ENCODE measurements around the gene NDUFA1.

NDUFA1 gene

GRCh38 chrX:119853444-119853843 lies 18.2 kb upstream of the NDUFA1 start:
- TF ChIP-seq TCF12 (IDR thresholded peaks at IDR 0.05; ENCODE audit: low read depth), result no peak
- TF ChIP-seq TAF1 (IDR thresholded peaks at IDR 0.05; ENCODE audit: low read depth), result no peak
- TF ChIP-seq FOXM1 (IDR thresholded peaks at IDR 0.05; ENCODE audit: borderline replicate concordance, low read depth), result no peak
- TF ChIP-seq REST (IDR thresholded peaks at IDR 0.05; ENCODE audit: low read depth), result no peak
- TF ChIP-seq MAX (IDR thresholded peaks at IDR 0.05), result no peak
- TF ChIP-seq RAD21 (IDR thresholded peaks at IDR 0.05; ENCODE audit: low read depth), result no peak
- no peak for TF ChIP-seq NFIC (IDR thresholded peaks at IDR 0.05)
- no peak for TF ChIP-seq ZBTB7A (IDR thresholded peaks at IDR 0.05; ENCODE audit: low read depth)
- TF ChIP-seq YY1 (IDR thresholded peaks at IDR 0.05; ENCODE audit: low read depth), result no peak
- TF ChIP-seq CREB1 (IDR thresholded peaks at IDR 0.05; ENCODE audit: low read depth), result no peak
- no peak for TF ChIP-seq EGR1 (IDR thresholded peaks at IDR 0.05)
- TF ChIP-seq TEAD4 (IDR thresholded peaks at IDR 0.05), result no peak
- no peak for TF ChIP-seq EP300 (IDR thresholded peaks at IDR 0.05; ENCODE audit: borderline replicate concordance)
- TF ChIP-seq, protein P1, sequence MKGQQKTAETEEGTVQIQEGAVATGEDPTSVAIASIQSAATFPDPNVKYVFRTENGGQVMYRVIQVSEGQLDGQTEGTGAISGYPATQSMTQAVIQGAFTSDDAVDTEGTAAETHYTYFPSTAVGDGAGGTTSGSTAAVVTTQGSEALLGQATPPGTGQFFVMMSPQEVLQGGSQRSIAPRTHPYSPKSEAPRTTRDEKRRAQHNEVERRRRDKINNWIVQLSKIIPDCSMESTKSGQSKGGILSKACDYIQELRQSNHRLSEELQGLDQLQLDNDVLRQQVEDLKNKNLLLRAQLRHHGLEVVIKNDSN (IDR thresholded peaks at IDR 0.05), result no peak
- TF ChIP-seq CEBPB (IDR thresholded peaks at IDR 0.05), result no peak

DNA sequence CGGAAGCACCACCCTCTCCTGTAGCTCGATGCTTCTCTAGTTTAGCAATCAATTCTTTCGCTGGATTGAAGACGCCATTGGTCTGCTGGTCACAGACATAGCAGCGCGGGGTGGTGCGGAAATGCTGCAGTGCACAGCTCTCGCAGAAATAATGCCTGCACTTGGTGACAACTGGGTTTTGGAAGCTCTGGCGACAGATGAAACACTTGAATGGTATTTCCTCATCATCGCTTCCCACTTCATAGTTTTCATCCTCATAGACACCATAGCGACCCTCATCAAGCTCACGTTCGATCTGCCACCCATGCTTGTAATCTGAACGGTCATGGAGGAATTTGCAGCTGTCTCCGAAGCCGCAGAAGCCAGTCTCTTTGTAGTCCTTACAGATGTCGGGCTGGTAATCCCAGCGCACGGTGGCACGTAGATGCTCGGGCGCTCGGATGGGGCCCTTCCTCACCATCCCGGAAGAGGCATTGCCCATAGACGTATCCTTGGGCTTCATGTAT lies 953 bp upstream of the NDUFA1 start:
- no peak for TF ChIP-seq REST (IDR thresholded peaks at IDR 0.05; ENCODE audit: low read depth)
- TF ChIP-seq TCF12 (IDR thresholded peaks at IDR 0.05; ENCODE audit: low read depth), result no peak
- no peak for TF ChIP-seq CEBPB (IDR thresholded peaks at IDR 0.05)
- TF ChIP-seq YY1 (IDR thresholded peaks at IDR 0.05; ENCODE audit: low read depth), result no peak
- TF ChIP-seq EGR1 (IDR thresholded peaks at IDR 0.05), result no peak
- no peak for TF ChIP-seq MAX (IDR thresholded peaks at IDR 0.05)
- TF ChIP-seq ZBTB7A (IDR thresholded peaks at IDR 0.05; ENCODE audit: low read depth), result no peak
- no peak for TF ChIP-seq CREB1 (IDR thresholded peaks at IDR 0.05; ENCODE audit: low read depth)
- TF ChIP-seq RAD21 (IDR thresholded peaks at IDR 0.05; ENCODE audit: low read depth), result no peak
- no peak for TF ChIP-seq FOXM1 (IDR thresholded peaks at IDR 0.05; ENCODE audit: borderline replicate concordance, low read depth)
- no peak for TF ChIP-seq TAF1 (IDR thresholded peaks at IDR 0.05; ENCODE audit: low read depth)
- no peak for TF ChIP-seq EP300 (IDR thresholded peaks at IDR 0.05; ENCODE audit: borderline replicate concordance)
- TF ChIP-seq, protein P1 (IDR thresholded peaks at IDR 0.05), result no peak

GRCh38 chrX:119871245-119871598 lies 410 bp upstream of the NDUFA1 start:
- no peak for TF ChIP-seq YY1 (IDR thresholded peaks at IDR 0.05; ENCODE audit: low read depth)

DNA sequence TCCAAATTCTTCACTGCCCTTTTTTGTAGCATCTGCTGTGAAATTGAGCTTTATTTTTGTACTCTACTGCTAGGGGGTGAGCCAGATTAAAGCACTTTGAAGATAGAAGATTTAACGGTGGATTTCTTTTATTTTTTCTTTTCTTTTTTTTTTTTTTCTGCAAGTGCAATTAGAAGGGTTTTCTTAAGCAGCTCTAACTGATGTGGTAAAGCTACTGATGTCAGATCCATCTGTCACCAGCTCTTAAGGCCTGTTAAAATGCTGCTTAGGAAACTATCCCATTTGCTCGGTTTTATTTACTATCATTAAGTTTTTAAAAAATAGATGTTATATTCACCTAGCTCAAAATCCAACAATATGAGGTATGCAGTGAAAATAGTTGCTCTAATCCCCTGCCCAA lies 7.1 kb downstream of the NDUFA1 start:
- no peak for TF ChIP-seq CEBPB (IDR thresholded peaks at IDR 0.05)
- TF ChIP-seq MAX (IDR thresholded peaks at IDR 0.05), result no peak
- no peak for TF ChIP-seq NFIC (IDR thresholded peaks at IDR 0.05)
- TF ChIP-seq, protein P1 (IDR thresholded peaks at IDR 0.05), result no peak
- TF ChIP-seq TCF12 (IDR thresholded peaks at IDR 0.05; ENCODE audit: low read depth), result no peak
- TF ChIP-seq RAD21 (IDR thresholded peaks at IDR 0.05; ENCODE audit: low read depth), result no peak
- TF ChIP-seq TEAD4 (IDR thresholded peaks at IDR 0.05), result no peak
- no peak for TF ChIP-seq FOXM1 (IDR thresholded peaks at IDR 0.05; ENCODE audit: borderline replicate concordance, low read depth)
- TF ChIP-seq EP300 (IDR thresholded peaks at IDR 0.05; ENCODE audit: borderline replicate concordance), result no peak
- TF ChIP-seq REST (IDR thresholded peaks at IDR 0.05; ENCODE audit: low read depth), result no peak
- TF ChIP-seq CREB1 (IDR thresholded peaks at IDR 0.05; ENCODE audit: low read depth), result no peak
- TF ChIP-seq YY1 (IDR thresholded peaks at IDR 0.05; ENCODE audit: low read depth), result no peak
- TF ChIP-seq TAF1 (IDR thresholded peaks at IDR 0.05; ENCODE audit: low read depth), result no peak
- TF ChIP-seq ZBTB7A (IDR thresholded peaks at IDR 0.05; ENCODE audit: low read depth), result no peak
- TF ChIP-seq EGR1 (IDR thresholded peaks at IDR 0.05), result no peak
